Measurements from ENCODE around the gene TMEM255B.

TMEM255B gene

DNA sequence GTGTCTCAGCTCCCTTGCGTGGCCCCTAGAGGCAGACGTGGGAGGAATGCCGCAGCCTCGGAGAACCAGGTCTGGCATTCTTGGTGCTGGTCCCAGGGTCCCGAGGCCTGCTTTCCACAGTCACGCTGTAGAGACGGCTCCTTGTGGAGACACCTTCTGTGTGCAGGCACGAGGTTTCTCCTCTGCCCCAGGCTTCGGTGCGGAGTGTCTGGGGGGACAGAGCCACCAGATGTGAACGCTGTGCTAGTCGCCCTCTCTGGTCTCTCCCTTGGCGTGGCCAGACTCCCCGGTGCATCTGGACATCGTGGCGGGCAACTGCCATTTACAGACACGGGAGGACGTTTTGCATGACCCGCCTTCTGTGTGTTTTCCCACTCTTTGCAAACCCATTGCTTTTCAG lies 7.5 kb upstream of the TMEM255B start:
- TF ChIP-seq GATA3 (IDR thresholded peaks at IDR 0.05; ENCODE audit: low read depth, low read length) (no peak), GATA2 (IDR thresholded peaks at IDR 0.05; ENCODE audit: low read depth, low read length) (no peak)

DNA sequence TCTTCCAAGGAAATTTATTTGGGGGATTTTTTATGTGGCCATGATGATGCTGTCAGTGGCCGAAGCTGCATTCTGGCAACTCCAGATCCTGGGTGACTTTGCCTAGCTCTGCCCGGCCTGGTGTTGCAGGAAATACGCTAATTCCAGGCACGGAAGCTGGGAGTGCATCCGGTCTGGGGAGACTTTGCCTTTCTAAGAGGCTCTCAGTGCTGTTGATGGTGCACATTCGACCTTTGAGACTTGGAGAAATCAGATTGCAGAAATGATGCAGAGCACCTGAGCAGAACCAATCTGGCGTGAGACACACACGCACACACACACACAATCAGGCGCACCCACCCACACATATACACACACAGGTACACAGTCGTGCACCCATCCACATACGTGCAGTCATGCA lies 5.9 kb upstream of the TMEM255B start:
- TF ChIP-seq GATA2 (IDR thresholded peaks at IDR 0.05; ENCODE audit: low read depth, low read length) (no peak), GATA3 (IDR thresholded peaks at IDR 0.05; ENCODE audit: low read depth, low read length) (no peak)

DNA sequence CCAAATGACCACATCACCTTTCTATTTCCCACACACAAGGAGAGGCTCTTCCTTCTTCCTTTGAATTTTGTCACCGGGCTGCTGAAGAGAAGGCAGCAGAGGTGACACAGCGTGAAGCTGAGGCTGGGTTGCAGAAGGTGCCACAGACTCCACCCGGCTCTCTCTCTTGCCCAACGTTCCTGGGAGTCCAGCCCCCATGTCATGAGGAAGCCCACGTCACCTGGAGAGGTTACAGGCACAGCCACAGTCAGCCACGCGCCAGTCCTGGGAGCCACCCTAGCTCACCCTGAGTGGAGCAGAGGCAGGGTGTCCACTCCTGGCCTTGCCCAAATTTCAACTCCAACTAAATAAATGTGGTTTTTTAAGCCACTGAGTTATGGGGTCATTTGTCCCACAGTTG lies 4.8 kb upstream of the TMEM255B start:
- TF ChIP-seq GATA3 (IDR thresholded peaks at IDR 0.05; ENCODE audit: low read depth, low read length) (no peak), GATA2 (IDR thresholded peaks at IDR 0.05; ENCODE audit: low read depth, low read length) (no peak)

DNA sequence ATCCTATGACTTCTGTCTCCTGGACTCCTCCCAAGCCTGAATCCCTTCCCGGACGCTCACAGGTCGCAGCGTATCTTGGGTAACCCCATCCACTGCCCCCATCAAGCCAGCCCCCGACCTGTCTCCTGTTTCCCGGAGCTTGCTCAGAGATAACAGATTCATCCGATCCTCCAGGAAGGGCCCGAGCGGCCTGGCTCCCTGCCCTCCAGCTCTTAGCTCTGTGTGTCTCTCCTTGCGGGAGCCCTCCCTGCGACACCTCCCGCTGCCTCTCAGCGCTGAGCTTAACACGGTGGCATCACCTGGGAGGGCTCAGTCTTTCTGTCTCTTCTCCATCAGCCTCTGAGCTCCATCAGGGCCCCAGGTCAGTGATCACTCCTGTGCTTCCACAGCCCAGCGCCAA lies 4.3 kb upstream of the TMEM255B start:
- TF ChIP-seq GATA2 (IDR thresholded peaks at IDR 0.05; ENCODE audit: low read depth, low read length) (no peak), GATA3 (IDR thresholded peaks at IDR 0.05; ENCODE audit: low read depth, low read length) (no peak)

DNA sequence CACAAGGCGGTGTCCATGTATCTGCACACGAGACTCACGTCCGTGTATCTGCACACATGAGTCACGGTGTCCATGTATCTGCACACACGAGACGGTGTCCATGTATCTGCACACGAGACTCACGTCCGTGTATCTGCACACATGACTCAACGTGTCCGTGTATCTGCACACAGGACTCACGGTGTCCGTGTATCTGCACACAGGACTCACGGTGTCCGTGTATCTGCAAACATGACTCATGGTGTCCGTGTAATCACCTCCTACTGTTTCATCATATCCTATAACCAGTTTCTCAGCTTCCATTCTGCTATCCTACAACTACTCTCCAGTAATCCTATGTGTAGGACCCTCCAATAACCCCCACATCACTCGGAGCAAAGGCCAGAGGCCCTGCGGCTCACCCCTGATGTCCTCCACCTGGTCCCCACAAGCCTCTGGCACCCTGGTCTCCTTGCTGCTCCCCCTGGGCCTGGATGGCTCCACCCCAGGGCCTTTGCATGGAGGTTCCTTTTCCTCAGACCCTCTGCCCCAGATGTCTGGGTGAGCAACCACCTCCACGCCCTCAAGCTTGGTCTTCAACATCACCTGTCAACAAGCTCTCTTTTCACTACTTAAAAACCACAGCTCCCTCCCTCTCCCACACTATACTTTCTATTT lies 2.5 kb upstream of the TMEM255B start:
- no peak for TF ChIP-seq GATA2 (IDR thresholded peaks at IDR 0.05; ENCODE audit: low read depth, low read length)
- TF ChIP-seq GATA3 (IDR thresholded peaks at IDR 0.05; ENCODE audit: low read depth, low read length), result no peak

DNA sequence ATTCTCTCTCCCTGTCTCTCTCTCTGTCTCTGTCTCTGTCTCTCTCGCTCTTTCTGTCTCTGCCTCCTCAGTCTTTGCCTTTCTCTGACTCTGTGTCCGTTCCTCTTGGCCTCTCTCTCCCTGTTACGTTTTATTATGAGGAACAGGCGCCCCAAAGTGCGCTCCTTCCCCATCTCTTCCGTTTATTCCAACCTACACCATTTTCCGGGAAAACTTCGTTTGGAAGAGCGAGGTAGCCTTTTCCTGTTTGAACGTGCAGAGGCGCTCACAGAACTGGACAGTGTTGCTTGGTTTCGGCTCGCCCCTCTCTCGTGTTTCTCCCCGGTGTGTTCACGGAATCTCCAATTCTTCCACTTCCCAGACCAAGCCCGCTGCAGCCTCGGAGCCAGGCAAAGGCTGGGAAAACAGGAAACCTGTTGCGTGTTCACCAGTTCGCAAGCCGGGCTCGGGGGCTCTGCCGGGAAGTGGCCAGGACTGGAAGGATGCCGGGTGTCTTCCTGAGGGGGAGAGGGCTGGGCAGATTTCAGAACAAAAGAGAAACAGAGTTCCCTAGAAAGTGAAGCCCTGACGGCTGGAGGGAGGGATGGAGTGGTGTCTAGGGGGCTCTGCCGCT lies 605 bp downstream of the TMEM255B start:
- no peak for TF ChIP-seq GATA2 (IDR thresholded peaks at IDR 0.05; ENCODE audit: low read depth, low read length)
- no peak for TF ChIP-seq GATA3 (IDR thresholded peaks at IDR 0.05; ENCODE audit: low read depth, low read length)

DNA sequence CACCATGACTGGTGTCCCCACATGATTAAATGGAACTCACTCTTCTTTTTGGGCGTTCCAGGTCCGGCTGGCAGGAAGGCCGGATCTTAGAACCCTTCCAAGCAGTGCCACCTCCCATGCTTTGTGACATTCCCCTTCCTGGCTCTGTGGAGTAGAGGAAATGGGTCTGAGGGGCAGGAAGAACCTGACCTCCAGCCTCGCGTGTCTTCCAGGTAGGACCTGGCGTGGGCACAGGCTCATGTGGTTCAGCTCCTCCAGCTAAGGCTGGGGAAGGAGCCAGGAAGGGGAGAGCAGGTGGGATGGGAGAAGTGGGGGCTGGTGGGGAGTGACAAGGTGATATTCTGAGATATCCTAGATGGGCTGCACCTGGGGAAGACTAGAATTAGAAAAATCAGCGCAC lies 2.1 kb downstream of the TMEM255B start:
- TF ChIP-seq GATA2 (IDR thresholded peaks at IDR 0.05; ENCODE audit: low read depth, low read length), result no peak
- TF ChIP-seq GATA3 (IDR thresholded peaks at IDR 0.05; ENCODE audit: low read depth, low read length), result no peak

DNA sequence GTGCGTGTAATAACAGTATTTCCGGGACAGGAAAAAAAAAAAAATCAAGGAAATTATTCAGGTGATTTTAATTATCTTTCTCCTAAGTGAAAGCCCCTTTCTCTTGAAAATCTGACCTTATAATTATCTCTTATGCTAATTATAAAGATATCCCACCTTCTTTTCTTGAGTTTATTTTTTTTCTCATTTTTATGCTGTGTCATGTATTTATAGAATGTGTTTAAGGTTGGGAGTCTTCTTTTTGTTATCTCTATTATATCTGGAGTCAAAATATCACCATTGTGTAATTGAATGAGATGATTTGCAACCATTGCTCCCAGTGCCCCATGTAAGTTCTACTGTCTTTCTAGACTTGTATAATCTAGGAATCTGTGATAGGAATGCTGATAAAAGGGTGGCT lies 3.0 kb downstream of the TMEM255B start:
- TF ChIP-seq GATA2 (IDR thresholded peaks at IDR 0.05; ENCODE audit: low read depth, low read length), result no peak
- no peak for TF ChIP-seq GATA3 (IDR thresholded peaks at IDR 0.05; ENCODE audit: low read depth, low read length)

DNA sequence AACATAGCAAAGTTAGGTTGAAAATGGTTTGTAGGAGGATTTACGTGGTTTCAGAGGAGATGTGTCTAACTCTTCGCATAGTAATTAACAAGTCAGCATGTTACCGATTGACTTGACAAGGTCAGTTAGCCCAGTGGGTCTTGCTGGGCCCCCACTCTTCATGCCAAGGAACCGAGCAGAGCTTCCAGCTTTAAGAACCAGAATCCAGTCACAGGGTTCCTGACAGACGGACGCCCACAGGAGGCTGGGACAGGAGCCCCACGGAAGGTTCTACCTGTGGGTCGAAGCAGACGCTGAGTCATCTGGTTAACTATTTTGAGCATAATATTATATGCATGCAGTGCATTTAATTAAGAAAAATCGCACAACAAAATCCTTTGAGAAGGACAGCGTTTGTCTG lies 3.5 kb downstream of the TMEM255B start:
- TF ChIP-seq GATA3 (IDR thresholded peaks at IDR 0.05; ENCODE audit: low read depth, low read length) (no peak), GATA2 (IDR thresholded peaks at IDR 0.05; ENCODE audit: low read depth, low read length) (no peak)

DNA sequence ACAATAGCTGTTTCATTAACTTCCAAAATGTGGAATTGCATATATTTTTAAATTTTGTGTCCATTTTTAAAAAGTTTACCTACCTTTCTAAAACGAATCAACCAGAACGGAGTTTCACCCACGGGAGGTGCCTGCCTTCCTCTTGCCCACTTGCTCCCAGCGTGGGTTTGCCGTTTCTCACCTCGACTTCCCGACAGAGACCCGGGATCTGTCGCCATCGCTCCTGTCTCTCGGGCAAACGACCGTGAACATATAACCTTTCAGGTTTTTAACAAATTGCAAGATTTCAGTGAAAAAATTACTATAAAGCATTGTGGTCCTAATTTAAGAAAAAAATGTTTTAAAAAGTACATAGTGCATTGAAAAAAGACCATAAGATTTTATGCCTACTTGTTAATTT lies 4.2 kb downstream of the TMEM255B start:
- TF ChIP-seq GATA3 (IDR thresholded peaks at IDR 0.05; ENCODE audit: low read depth, low read length) (no peak), GATA2 (IDR thresholded peaks at IDR 0.05; ENCODE audit: low read depth, low read length) (no peak)

DNA sequence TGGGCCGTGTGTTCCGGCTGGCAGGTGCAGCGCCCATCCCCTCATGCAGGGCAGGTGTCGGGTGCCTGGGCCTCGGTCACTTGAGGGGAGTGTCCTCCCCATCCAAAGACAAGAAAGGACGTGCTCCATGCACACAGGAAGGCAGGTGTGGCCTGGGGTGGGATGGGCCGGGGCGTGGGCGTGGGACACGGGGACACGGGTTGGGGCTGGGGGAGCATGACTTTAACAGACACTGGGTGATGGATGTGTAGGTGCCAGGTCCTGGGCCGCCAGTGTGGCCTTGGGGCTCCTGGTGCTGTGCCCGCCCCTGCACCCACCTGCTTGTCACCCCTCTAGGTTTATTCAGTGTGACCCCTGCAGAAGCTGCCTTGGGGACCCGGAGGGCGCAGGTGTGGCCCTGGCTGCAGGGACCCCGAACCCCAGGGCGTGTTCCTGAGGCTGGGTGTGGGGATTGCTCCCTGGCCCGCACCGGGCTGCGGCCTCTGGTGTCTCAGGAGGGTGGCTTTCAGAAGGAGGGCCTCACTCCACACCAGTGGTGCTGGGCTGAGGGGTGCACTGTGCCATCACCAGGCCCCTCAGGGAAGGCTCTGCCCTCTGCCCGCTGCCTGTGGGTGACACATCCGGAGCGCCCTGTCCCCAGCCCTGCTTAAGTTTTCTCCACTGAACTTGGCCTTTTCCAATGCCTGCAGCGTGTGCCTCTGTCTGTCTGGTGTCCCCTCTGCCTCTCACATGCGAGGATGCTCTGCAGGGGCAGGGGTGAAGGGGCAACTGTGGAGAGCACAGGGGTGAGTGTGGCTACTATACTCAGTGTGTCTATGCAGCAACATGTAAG lies 5.2 kb downstream of the TMEM255B start:
- TF ChIP-seq GATA3 (IDR thresholded peaks at IDR 0.05; ENCODE audit: low read depth, low read length), result no peak
- no peak for TF ChIP-seq GATA2 (IDR thresholded peaks at IDR 0.05; ENCODE audit: low read depth, low read length)

DNA sequence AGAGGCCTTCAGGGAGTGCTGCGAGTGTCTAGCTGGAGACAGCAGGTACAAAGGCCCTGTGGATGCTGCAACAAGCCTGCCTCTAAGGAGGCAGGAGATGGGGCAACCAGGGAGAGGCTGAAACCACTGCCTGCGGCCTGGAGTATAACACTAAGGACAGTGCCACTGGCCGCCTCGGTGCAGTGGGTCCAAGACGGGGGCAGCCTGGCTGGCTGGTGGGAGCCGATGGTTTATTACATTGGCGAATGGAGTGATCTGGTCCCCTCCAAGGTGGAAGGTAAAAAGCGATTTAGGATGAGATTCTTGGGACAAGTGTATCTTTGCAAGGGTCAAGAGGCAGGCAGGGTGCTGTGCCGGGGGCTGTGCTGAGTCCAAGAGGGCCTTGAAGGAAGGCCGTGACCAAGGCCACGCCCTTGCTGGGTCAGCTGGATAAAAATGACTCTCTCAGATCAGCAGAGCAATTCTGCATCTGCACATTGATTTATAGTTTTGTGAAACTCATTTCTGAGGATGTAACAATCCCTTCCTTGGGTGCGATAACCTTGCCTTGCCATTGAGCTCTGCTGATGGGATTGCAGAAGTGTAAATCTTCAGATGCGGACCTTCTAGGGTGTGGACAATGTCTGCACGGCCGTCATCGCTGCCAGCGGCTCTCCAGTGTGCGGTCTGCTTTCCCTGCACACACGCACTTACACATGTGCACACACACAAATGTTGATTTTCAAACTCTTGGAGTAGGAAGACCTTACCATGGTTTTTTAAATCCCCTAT lies 6.0 kb downstream of the TMEM255B start:
- TF ChIP-seq GATA2 (IDR thresholded peaks at IDR 0.05; ENCODE audit: low read depth, low read length), result no peak
- TF ChIP-seq GATA3 (IDR thresholded peaks at IDR 0.05; ENCODE audit: low read depth, low read length), result no peak

DNA sequence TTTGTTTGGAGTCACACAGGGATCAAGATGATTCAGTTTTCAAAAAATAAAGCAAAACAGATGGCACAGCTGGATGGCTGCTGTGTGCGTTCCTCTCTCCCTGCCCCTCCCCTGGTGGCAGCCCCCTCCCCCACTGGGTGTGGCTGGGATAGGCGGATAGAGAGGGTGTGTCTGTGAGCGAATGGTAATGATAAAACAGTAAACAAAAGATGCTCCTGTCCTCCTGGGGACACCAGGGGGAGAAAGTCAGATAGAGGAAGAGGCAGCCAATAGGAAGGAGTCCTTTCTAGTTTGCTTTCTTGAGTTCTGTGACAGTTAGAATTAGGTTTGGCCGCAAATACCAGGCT lies 6.5 kb downstream of the TMEM255B start:
- TF ChIP-seq GATA3 (IDR thresholded peaks at IDR 0.05; ENCODE audit: low read depth, low read length), result no peak
- TF ChIP-seq GATA2 (IDR thresholded peaks at IDR 0.05; ENCODE audit: low read depth, low read length), result no peak
